Gastroesophageal sphincter (tissue), 4 donors: ENCODE results near the gene STAT4. TPM values are rescaled to one million over a fixed set of nuclear protein-coding genes. Genes with fewer than 3 reads are reported as not detected.
"Not testable (repeated sequence)": the region's sequence is repeated elsewhere in the genome, so short reads cannot be mapped to it uniquely, and the experiment has no call there.

Source experiments
- ATAC-seq: fragments of 150-250 bp; one replicate; pipeline ENCODE4 v1.9.1; 2016; ENCODE audit warnings: mild to moderate bottlenecking, moderate library complexity
- H3K27ac ChIP-seq, 4 donors: fragments of 200-600 bp; sonication (generic) in 3 of 4; 1 replicate in 3 of 4; 2 replicates in 1 of 4; pipeline ENCODE4 v1.5.1; 2016 to 2019
- H3K27me3 ChIP-seq: fragments of 200-600 bp; sonication (generic); one replicate; pipeline ENCODE4 v1.5.1; 2019
- H3K36me3 ChIP-seq, 2 donors: fragments of 200-600 bp; sonication (generic); one replicate each; pipeline ENCODE4 v1.5.1; 2019; ENCODE audit warnings: control low read depth in 1 of 2
- H3K4me1 ChIP-seq, 3 donors: fragments of 200-600 bp; sonication (generic); 1 replicate in 2 of 3; 2 replicates in 1 of 3; pipeline ENCODE4 v1.5.1; 2016 to 2019; ENCODE audit warnings: control low read depth in 2 of 3
- H3K4me3 ChIP-seq, 2 donors: fragments of 200-600 bp; sonication (generic); one replicate each; pipeline ENCODE4 v1.5.1; 2019; ENCODE audit warnings: mild to moderate bottlenecking in 1 of 2, moderate library complexity in 1 of 2
- H3K9me3 ChIP-seq, 3 donors: fragments of 200-600 bp; sonication (generic); one replicate each; pipeline ENCODE4 v1.5.1; 2017 to 2019; ENCODE audit warnings: control low read depth in 2 of 3
- EP300 ChIP-seq: sonication (generic); formaldehyde crosslinking; IDR thresholded peaks from one replicate; pipeline ENCODE4 v1.6.1; 2017; ENCODE audit warnings: antibody characterized with exemption, mild to moderate bottlenecking
- POLR2A ChIP-seq, 2 donors: fragments of 450-650 bp; IDR thresholded peaks; one replicate each; pipeline ENCODE4 v1.6.1; 2017; ENCODE audit warnings: antibody characterized with exemption in 2 of 2, mild to moderate bottlenecking in 2 of 2, moderate library complexity in 1 of 2
- POLR2AphosphoS5 ChIP-seq: sonication (generic); formaldehyde crosslinking; IDR thresholded peaks from one replicate; pipeline ENCODE4 v1.6.1; 2017; ENCODE audit warnings: antibody characterized with exemption
- WGBS, 2 donors: methylation state at CpG; one replicate each; pipeline ENCODE4 v1.1.5; 2018; ENCODE audit warnings: low coverage in 1 of 2; 5-methylcytosine and 5-hydroxymethylcytosine counted together
- total RNA-seq, 4 donors: library from RNA; depleted of rRNA; stranded (reverse); fragments of >200 nt; gene quantifications; one replicate each; pipeline ENCODE4 v1.1.0, GENCODE V29; 2016
- TF ChIP-seq, protein P1 (sequence below), 4 experiments: fragments of 200-600 bp in 2 of 4; fragments of 450-650 bp in 2 of 4; sonication (generic) in 1 of 4; IDR thresholded peaks; one replicate each; pipeline ENCODE4 v1.5.1; 2017 to 2019; ENCODE audit warnings: antibody characterized with exemption in 4 of 4, mild to moderate bottlenecking in 2 of 4, moderate library complexity in 2 of 4

Gene STAT4
- total RNA-seq, 4 donors from 2014 or later = 0.39 to 4.8 (median 1.9) TPM

- H3K27ac ChIP-seq = peak overlapping the region in 2 of 4 donors; percentile 7 to 18
- peaks cover 7 to 100% of the 10 kb centered on the region in 2 donors for H3K36me3 ChIP-seq
- H3K4me1 ChIP-seq = peaks cover 0 to 16% (median 0%) of the 10 kb centered on the region in 3 donors
- ATAC-seq = peak; percentile 40
- no peak overlapping the region for H3K4me3 ChIP-seq
- no peaks in the 10 kb centered on the region for H3K27me3 ChIP-seq
- 40 to 46% methylated on average over 8 of the region's 8 CpGs for WGBS, 2 donors
- TF ChIP-seq POLR2A (IDR thresholded peaks at IDR 0.05) (no peak), POLR2AphosphoS5 (no peak), EP300 (no peak)
- TF ChIP-seq, protein P1, sequence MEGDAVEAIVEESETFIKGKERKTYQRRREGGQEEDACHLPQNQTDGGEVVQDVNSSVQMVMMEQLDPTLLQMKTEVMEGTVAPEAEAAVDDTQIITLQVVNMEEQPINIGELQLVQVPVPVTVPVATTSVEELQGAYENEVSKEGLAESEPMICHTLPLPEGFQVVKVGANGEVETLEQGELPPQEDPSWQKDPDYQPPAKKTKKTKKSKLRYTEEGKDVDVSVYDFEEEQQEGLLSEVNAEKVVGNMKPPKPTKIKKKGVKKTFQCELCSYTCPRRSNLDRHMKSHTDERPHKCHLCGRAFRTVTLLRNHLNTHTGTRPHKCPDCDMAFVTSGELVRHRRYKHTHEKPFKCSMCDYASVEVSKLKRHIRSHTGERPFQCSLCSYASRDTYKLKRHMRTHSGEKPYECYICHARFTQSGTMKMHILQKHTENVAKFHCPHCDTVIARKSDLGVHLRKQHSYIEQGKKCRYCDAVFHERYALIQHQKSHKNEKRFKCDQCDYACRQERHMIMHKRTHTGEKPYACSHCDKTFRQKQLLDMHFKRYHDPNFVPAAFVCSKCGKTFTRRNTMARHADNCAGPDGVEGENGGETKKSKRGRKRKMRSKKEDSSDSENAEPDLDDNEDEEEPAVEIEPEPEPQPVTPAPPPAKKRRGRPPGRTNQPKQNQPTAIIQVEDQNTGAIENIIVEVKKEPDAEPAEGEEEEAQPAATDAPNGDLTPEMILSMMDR (IDR thresholded peaks at IDR 0.05) = no peak
- H3K9me3 ChIP-seq = no peaks in the 10 kb centered on the region
Observed at GRCh38 chr2:190997526-190998113, 153.2 kb downstream of the STAT4 start.

DNA sequence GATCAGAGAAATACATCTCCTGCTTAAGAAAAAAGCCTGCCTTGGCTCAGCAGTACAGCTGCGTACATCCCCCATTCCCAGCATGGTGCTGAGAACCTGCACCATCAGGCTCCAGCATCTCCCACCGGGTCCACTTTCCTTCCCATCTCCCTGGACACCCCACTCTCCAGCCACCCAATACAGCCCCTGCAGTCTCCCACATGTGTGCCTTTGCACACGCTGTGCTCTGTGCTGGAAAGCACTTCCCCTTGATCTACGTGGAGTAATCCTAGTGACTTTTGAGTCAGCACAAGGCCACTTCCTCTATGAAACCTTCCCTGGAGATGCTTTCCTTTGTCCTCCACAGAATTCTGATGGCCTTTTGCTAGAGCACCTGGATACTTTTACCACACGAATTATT lies 153.8 kb downstream of the STAT4 start:
- H3K27ac ChIP-seq = peak overlapping the region in 2 of 4 donors; percentile 7 to 18
- WGBS, 2 donors = 62 to 71% methylated on average over 3 to 5 of the region's 5 CpGs
- H3K4me1 ChIP-seq = peaks cover 0 to 16% (median 0%) of the 10 kb centered on the region in 3 donors
- H3K27me3 ChIP-seq = no peaks in the 10 kb centered on the region
- no peaks in the 10 kb centered on the region for H3K9me3 ChIP-seq
- H3K36me3 ChIP-seq = peaks cover 7 to 100% of the 10 kb centered on the region in 2 donors
- peak; percentile 40 for ATAC-seq
- TF ChIP-seq, protein P1 (IDR thresholded peaks at IDR 0.05) = no peak
- no peak for TF ChIP-seq POLR2AphosphoS5
- no peak for TF ChIP-seq POLR2A (IDR thresholded peaks at IDR 0.05)
- TF ChIP-seq EP300 = no peak
- H3K4me3 ChIP-seq = no peak overlapping the region

DNA sequence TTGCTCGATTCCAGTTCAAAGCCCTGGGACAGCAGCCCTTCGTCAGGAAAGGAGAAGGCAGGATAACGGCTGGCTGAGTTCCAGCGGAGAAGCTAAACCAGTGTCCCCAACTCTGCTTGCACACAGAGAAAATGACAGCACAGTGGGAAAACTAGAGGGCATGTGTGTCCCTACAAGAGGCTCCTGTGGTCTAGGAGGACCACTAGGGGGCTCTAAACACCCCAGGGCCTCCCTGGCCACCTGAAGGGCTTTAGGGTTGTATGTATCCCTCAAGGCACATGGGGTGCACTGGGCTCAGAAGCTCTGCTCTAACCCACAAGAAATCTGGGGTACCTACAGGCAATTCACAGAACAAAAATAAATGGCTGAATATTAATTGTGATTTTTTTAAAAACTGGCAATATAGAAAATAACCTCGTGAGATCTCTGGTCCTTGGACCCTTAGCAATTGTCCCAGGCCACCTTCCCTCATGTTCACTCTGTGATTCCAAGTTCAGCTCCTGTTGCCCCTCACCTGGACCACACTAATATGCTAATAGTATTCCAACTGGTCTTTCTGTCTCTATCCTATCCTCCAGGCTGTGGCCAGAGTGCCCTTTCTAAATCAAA lies 154.4 kb downstream of the STAT4 start:
- WGBS, 2 donors = 79 to 82% methylated on average over 4 to 5 of the region's 5 CpGs
- Histone ChIP-seq H3K27me3 (no peaks in the 10 kb centered on the region), H3K36me3 (peaks cover 7 to 100% of the 10 kb centered on the region in 2 donors), H3K4me3 (no peak overlapping the region), H3K27ac (peak overlapping the region in 2 of 4 donors; percentile 7 to 18), H3K9me3 (no peaks in the 10 kb centered on the region), H3K4me1 (peaks cover 0 to 16% (median 0%) of the 10 kb centered on the region in 3 donors)
- ATAC-seq = peak; percentile 56
- no peak for TF ChIP-seq EP300
- TF ChIP-seq, protein P1 (IDR thresholded peaks at IDR 0.05) = peak; percentile 14 to 46 (median 26)

DNA sequence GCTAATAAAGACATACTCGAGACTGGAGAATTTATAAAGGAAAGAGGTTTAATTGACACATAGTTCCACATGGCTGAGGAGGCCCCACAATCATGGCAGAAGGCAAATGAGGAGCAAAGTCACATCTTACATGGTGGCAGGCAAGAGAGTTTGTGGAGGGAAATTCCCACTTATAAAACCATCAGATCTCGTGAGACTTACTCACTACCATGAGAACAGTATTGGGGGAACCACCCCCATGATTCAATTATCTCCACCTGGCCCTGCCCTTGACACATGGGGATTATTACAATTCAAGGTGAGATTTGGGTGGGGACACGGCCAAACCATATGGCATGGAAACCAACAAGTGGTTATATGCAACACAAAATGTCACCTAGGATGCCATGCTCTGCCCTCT lies 155.5 kb downstream of the STAT4 start:
- 71 to 100% methylated on average over 2 to 3 of the region's 3 CpGs for WGBS, 2 donors
- peaks cover 0 to 16% (median 0%) of the 10 kb centered on the region in 3 donors for H3K4me1 ChIP-seq
- H3K4me3 ChIP-seq, H3K27ac ChIP-seq, ATAC-seq, H3K9me3 ChIP-seq, H3K27me3 ChIP-seq: not testable (repeated sequence)
- peaks cover 5 to 100% of the 10 kb centered on the region in 2 donors for H3K36me3 ChIP-seq

- peaks cover 4 to 100% of the 10 kb centered on the region in 2 donors for H3K36me3 ChIP-seq
- H3K9me3 ChIP-seq = no peaks in the 10 kb centered on the region
- TF ChIP-seq, protein P1 (IDR thresholded peaks at IDR 0.05) = no peak
- no peak for TF ChIP-seq POLR2AphosphoS5
- TF ChIP-seq POLR2A (IDR thresholded peaks at IDR 0.05) = no peak
- no peak for TF ChIP-seq EP300
- WGBS, 2 donors = 69 to 87% methylated on average over 6 to 7 of the region's 7 CpGs
- H3K4me1 ChIP-seq = peaks cover 0 to 16% (median 0%) of the 10 kb centered on the region in 3 donors
- no peak for ATAC-seq
- no peak overlapping the region for H3K4me3 ChIP-seq
- no peak overlapping the region for H3K27ac ChIP-seq
- no peaks in the 10 kb centered on the region for H3K27me3 ChIP-seq
Observed at GRCh38 chr2:190994148-190994547, 156.6 kb downstream of the STAT4 start.
